ENCODE data around the gene ATP10B. TPM values are rescaled to one million over a fixed set of nuclear protein-coding genes. Genes with fewer than 3 reads are reported as not detected.

ATP10B gene
- total RNA-seq, 2 experiments from 2014 or later: not detected

- Histone ChIP-seq H2AFZ (ENCODE audit: low read length) (no peak overlapping the region), H3K4me3 (ENCODE audit: low read depth, low read length, poor library complexity, severe bottlenecking) (no peak overlapping the region), H3K79me2 (ENCODE audit: insufficient read depth, low read depth, low read length) (no peaks in the 10 kb centered on the region), H4K20me1 (ENCODE audit: insufficient read depth, low read length) (no peaks in the 10 kb centered on the region), H3K36me3 (ENCODE audit: insufficient read depth, low read length) (no peaks in the 10 kb centered on the region), H3K4me1 (ENCODE audit: insufficient read depth, low read length, poor library complexity, severe bottlenecking) (no peaks in the 10 kb centered on the region), H3K27ac (ENCODE audit: low read depth, low read length, poor library complexity, severe bottlenecking) (no peak overlapping the region), H3K4me2 (ENCODE audit: low read length) (no peak overlapping the region), H3K9me3 (ENCODE audit: low read length) (no peaks in the 10 kb centered on the region), H3K9me2 (ENCODE audit: insufficient read depth, low read length) (no peaks in the 10 kb centered on the region)
- CTCF ChIA-PET (ENCODE audit: unreplicated experiment): no interaction called here
- POLR2A ChIA-PET: interaction anchor here (0.5 to 0.6 kb wide), 2 partner anchors 10 to 385 kb away, joined by 3 read pairs; no protein-coding TSS in a partner anchor
- BruUV-seq (replicated peaks): no TSS peak
- intact Hi-C loops (cut with micrococcal nuclease; ENCODE audit: unreplicated experiment): no loop called here
- no peak for DNase-seq (ENCODE audit: low spot score)
- TF ChIP-seq EZH2phosphoT487 (IDR thresholded peaks at IDR 0.05; ENCODE audit: borderline replicate concordance, low read depth, low read length): no peak
- TF ChIP-seq CTCF (conservative IDR thresholded peaks at IDR 0.05; ENCODE audit: low read length): no peak
Observed at GRCh38 chr5:160703547-160704189, 148.3 kb downstream of the ATP10B start.

- H3K9me3 ChIP-seq (ENCODE audit: low read length): no peaks in the 10 kb centered on the region
- H3K4me2 ChIP-seq (ENCODE audit: low read length): no peak overlapping the region
- H3K79me2 ChIP-seq (ENCODE audit: insufficient read depth, low read depth, low read length): no peaks in the 10 kb centered on the region
- no TSS peak for BruUV-seq (replicated peaks)
- no peak overlapping the region for H3K27ac ChIP-seq (ENCODE audit: low read depth, low read length, poor library complexity, severe bottlenecking)
- no peak for DNase-seq (ENCODE audit: low spot score)
- intact Hi-C loops (cut with micrococcal nuclease; ENCODE audit: unreplicated experiment): no loop called here
- TF ChIP-seq CTCF (conservative IDR thresholded peaks at IDR 0.05; ENCODE audit: low read length) (no peak), EZH2phosphoT487 (IDR thresholded peaks at IDR 0.05; ENCODE audit: borderline replicate concordance, low read depth, low read length) (no peak)
- H3K4me3 ChIP-seq (ENCODE audit: low read depth, low read length, poor library complexity, severe bottlenecking): no peak overlapping the region
- H3K36me3 ChIP-seq (ENCODE audit: insufficient read depth, low read length): no peaks in the 10 kb centered on the region
- H3K9me2 ChIP-seq (ENCODE audit: insufficient read depth, low read length): no peaks in the 10 kb centered on the region
- ChIA-PET CTCF (ENCODE audit: unreplicated experiment) (no interaction called here), POLR2A (no interaction called here)
- H3K4me1 ChIP-seq (ENCODE audit: insufficient read depth, low read length, poor library complexity, severe bottlenecking): no peaks in the 10 kb centered on the region
- no peak overlapping the region for H2AFZ ChIP-seq (ENCODE audit: low read length)
- H4K20me1 ChIP-seq (ENCODE audit: insufficient read depth, low read length): no peaks in the 10 kb centered on the region
Observed at GRCh38 chr5:160702934-160703333, 149.1 kb downstream of the ATP10B start.

GRCh38 chr5:160702311-160702803 lies 149.7 kb downstream of the ATP10B start:
- Histone ChIP-seq H4K20me1 (ENCODE audit: insufficient read depth, low read length) (no peaks in the 10 kb centered on the region), H3K27ac (ENCODE audit: low read depth, low read length, poor library complexity, severe bottlenecking) (no peak overlapping the region), H2AFZ (ENCODE audit: low read length) (no peak overlapping the region), H3K9me3 (ENCODE audit: low read length) (no peaks in the 10 kb centered on the region), H3K79me2 (ENCODE audit: insufficient read depth, low read depth, low read length) (no peaks in the 10 kb centered on the region), H3K4me3 (ENCODE audit: low read depth, low read length, poor library complexity, severe bottlenecking) (no peak overlapping the region), H3K36me3 (ENCODE audit: insufficient read depth, low read length) (no peaks in the 10 kb centered on the region), H3K4me2 (ENCODE audit: low read length) (no peak overlapping the region), H3K4me1 (ENCODE audit: insufficient read depth, low read length, poor library complexity, severe bottlenecking) (no peaks in the 10 kb centered on the region), H3K9me2 (ENCODE audit: insufficient read depth, low read length) (no peaks in the 10 kb centered on the region)
- intact Hi-C loops (cut with micrococcal nuclease; ENCODE audit: unreplicated experiment): no loop called here
- ChIA-PET POLR2A (no interaction called here), CTCF (ENCODE audit: unreplicated experiment) (no interaction called here)
- no peak for DNase-seq (ENCODE audit: low spot score)
- TF ChIP-seq CTCF (conservative IDR thresholded peaks at IDR 0.05; ENCODE audit: low read length): no peak
- no peak for TF ChIP-seq EZH2phosphoT487 (IDR thresholded peaks at IDR 0.05; ENCODE audit: borderline replicate concordance, low read depth, low read length)
- BruUV-seq (replicated peaks): no TSS peak
